Glomerular visceral epithelial cell (primary cell): Measurements from ENCODE around the gene DCD.
"Not testable (repeated sequence)": the region's sequence is repeated elsewhere in the genome, so short reads cannot be mapped to it uniquely, and the experiment has no call there.

ENCODE experiments used
- DNase-seq: peaks from one replicate; pipeline ENCODE4 v3.0.0-alpha.2; 2016; ENCODE audit errors: extremely low spot score

Gene DCD, protein sequence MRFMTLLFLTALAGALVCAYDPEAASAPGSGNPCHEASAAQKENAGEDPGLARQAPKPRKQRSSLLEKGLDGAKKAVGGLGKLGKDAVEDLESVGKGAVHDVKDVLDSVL

DNA sequence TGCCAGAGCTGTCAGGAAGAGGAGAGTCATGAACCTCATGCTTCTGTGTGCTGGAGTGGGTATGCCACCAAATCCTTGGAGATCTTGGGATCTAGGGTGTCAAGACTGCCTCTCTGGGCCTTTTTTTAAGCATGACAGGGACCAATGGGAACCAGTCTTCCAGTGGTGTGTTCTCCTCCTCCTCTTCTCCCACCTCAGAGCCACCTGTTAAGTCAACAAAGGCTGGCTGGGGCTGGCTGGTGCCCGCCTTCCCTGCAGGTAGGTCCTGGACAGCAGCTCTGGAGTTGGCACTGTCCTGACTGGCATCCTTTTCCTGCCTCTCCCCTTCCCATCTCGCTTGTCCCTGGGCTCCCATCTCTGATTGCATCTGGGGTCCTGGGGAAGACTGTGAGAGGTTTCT, at the start of gene DCD:
TSS of gene DCD (minus strand) at position 101 of the 400 bp plus-strand sequence. CDS start at position 39, 62 bp downstream.
- no peak for DNase-seq

DNA sequence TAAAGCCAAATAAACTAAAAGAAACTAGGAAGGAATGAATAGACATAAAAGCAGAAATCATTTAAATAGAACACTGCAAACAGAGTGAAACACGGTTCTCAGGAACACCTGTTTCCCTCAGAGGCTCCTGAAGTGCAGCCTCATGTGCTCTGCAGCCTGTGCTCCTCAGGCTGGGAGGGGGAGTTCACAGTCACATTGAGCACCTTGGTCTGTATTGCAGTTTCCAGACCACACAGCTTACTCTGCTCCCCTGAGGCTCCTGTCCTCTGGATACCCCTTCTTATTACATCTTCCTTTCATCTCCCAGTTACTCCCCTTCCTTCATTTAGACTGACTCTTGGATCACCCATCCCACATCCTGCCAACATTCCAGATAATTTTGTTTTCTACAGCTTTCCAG, 49.7 kb upstream of the DCD start:
- no peak for DNase-seq

DNA sequence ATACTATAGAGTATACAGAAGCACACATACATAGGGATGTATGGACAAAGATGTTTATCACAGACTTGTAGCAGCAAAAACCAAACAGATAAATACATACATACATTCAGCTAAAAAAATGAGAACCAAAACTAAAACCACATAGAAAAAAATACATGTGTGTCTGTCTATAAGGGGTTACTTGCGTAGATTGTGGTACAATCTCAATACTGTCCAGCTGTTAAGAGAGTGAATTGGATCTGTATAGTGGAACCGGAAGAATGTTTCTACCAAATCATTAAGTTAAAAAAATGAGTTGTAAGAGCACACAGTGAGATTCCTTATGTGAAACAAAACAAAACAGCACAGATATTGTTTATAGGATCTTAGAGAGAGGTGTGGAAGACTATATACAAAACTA, 44.2 kb upstream of the DCD start:
- no peak for DNase-seq

GRCh38 chr12:54689984-54690383, 41.8 kb upstream of the DCD start:
- peak; percentile 2 for DNase-seq

GRCh38 chr12:54689034-54689372, 40.8 kb upstream of the DCD start:
- no peak for DNase-seq

DNA sequence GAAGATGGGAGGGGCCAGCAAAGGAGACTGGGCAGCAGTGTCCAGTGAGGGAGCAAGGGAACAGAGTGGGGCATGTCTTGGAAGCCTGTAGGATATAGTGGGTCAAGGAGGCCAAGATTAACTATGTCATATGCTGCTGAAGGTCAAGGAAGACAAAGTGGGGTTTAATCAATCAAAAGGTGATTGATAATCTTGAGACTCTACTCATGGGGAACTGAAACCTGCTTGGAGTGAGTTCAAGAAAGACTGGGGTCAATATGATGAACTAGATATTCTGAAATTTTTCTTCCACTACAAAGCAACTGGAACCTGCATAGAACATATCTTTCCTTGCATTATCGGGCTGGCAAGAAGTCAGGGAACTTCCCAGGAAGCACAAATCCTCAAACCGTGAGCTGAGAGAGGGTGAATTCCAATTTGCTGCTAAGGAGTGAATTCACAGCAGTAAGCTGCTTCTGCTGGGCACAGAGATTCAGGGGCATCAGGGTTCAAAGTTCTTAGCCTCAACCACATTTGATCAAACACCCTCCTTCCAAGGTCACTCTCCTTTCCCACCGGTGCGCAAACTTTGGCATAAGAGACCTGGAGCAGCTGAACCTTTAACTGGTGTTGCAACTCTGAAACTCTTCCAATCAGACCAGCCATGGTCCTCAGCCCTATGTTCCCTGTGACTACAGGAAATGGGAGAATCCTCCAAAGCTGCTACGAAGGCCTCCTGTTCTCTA, 40.3 kb upstream of the DCD start:
- DNase-seq, result no peak

DNA sequence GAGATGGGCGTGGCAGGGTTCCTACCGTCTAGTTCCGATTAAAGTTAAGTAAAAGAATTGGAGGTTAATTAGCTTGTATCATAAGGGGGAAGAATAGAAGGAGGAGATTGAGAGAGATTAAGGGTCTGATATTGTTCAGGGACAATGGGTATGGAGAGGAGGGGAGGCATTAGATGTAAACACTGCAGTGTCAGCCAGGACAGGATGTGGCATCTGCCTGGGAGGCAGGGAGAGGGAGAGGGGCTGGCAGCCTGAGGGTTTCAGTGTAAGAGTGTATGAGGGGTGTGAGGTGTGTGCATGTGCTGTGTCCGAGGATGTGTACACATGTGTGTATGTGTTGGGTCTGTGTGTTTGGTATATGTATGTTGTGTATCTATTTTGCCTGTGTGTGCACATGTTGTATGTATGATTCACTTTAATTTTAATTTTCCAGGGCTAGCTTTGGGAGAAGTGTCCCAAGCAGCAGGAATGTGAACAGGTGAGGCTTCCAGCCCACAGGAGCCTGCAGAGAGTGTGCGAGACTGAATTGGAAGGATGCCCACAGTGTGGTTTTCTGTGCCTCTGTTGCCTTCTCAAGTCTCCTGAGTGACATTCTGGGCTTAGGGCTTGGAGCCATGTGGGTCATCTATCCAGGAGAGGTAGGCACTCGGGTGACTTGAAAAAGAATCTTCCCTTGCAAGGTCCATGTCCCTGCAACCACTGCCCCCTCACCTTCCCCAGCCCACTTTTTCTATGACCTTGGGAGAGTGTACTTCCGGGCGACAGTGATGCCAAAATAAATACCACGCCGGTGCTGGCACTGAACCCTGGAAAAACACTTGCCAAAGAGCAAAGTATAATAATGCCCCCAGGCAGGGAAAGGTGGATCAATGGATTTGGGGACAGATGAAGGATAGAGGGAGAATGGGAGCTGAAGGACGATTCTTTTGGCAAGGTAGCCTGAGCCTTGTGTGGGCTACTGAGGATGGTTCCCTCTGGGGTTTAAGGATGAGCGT, 36.8 kb upstream of the DCD start:
- no peak for DNase-seq

GRCh38 chr12:54683398-54683797, 35.2 kb upstream of the DCD start:
- DNase-seq, result no peak

DNA sequence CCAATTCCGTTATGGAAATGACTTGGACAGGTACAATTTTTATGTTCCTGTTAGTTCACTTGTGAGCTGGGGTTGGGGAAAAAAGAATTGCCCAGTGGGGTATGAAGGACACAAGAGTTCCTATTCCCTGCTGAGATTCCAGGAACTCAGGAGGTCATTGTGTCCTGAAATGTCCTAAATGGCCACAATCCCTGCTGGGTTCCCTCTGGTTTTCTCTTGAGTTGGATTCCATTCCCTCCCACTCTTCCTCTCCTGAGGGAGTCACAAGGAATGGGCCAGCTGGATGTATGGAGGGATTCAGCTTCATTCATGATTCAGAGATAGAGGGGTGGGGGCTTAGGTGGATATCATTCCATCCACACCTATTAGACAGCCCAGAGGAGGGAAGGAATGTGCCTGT, 34.5 kb upstream of the DCD start:
- DNase-seq, result no peak

GRCh38 chr12:54680374-54680773, 32.2 kb upstream of the DCD start:
- DNase-seq, result no peak

DNA sequence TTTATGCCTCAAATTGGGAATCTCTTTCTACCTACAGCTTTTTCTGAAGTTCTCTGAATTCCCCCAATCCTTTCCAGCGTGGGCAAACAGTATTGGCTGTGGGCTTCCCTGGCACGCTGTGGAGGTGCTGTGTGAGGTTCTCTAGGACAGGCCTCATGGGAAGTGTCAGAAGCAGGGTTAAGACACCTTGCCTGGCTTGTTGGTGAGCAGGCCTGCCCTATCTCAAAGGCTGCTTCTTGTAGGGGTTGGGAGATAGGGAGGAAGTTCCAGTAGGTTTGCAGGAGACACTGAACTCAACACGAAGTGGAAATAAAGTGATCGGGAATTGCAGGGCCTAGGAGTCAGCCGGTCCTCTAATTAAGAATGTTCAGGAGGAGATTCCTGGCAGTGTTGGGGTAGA, 30.0 kb upstream of the DCD start:
- DNase-seq, result no peak

- no peak for DNase-seq
These were observed 19.8 kb upstream of the DCD start for GRCh38 chr12:54667945-54668344.

DNA sequence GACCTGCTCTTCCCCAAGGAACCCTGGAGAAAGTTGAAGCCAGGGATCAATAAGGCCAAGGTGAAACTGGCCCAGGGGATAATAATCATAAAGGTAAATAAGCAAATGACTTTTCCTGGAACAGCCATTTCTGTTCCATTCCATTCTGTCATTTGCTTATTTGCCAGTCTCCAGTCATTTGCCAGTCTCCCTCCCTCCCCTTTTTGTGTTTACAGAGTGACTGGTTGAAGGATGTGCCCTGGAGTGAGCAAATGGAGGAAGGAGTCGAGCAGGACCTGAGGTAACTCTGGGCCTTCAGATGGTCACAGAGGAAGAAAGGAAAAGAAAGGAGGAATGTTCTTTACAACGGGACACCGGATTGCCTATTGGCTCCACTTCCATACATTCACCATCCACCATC, 17.8 kb upstream of the DCD start:
- DNase-seq, result no peak

- DNase-seq, result not testable (repeated sequence)
These were observed 17.0 kb upstream of the DCD start for GRCh38 chr12:54665022-54665635.

GRCh38 chr12:54663603-54664002, 15.4 kb upstream of the DCD start:
- DNase-seq, result no peak

DNA sequence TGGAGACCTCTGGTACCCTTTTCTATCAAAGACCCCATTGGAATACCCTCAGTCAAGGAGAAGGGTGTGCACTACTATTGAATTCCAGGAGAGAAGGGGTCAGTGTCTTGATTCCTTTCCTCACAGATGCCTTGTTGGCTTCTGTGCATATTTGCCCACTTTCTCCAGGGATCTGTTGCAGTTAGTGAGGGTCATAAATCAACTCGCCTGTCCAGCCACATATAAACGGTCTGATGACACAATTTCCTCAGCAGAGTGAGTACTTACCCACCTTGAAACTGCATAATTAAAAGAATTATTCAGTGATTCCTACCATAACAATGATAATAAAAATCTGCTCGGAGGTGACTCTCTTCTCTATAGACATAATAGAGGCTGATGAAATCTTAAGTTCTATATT, 13.9 kb upstream of the DCD start:
- DNase-seq, result no peak

DNA sequence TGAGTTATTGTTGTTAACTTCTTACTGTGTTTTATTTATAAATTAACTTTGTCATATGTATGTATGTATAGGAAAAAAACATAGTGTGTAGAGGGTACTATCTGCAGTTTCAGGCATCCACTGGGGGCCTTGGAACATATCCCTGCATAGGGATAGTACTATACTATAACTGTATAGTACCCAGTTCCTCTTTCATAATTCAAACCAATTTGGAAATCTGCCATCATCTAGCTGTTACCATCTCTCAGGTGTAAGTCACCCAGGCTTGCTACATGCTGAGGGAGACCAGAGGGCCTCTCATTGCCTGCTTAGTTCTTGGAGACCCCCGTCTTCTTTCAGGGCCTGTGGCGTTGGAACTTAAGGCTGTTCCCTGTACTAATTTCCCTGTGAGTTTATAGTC, 12.9 kb upstream of the DCD start:
- DNase-seq, result no peak

GRCh38 chr12:54660320-54660962, 12.3 kb upstream of the DCD start:
- no peak for DNase-seq

GRCh38 chr12:54658306-54659264, 10.4 kb upstream of the DCD start:
- peak; percentile 40 for DNase-seq

DNA sequence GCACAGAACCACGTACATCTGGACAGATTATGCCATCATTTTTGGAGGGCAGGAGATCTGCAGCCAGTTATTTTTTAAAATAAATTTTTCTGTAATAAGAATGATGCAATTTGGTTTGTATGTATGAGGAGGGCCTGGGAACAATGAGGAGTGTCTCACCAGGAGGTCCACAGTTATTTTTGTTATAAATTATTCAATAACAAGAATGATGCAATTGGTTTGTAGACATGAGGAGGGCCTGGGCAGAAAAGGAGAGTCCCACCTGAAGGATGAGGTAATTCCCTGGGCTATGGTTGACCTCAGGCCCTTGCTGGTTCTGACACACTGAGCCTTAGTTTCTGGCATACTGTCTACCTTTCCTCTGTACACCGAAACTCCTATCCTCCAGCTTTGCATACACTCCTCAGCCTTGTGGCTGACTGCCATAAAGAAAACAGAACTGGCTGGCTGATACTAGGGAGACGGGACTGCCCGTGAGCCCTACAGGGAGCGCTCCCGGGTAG, 9.0 kb upstream of the DCD start:
- DNase-seq, result no peak
